Stimulated activated CD4-positive, alpha-beta T cell treated with anti-CD3 and anti-CD28 coated beads, Interleukin-4, amount 100 ng/mL, for 4 hours (primary cell): ENCODE data around the gene PSENEN.
A peak's percentile ranks its signal among the peaks of the same experiment; 100 is the strongest.

Source experiments
- DNase-seq, 2 experiments: peaks; one replicate each; pipeline ENCODE4 v3.0.0-alpha.2; 2020

Gene PSENEN

DNA sequence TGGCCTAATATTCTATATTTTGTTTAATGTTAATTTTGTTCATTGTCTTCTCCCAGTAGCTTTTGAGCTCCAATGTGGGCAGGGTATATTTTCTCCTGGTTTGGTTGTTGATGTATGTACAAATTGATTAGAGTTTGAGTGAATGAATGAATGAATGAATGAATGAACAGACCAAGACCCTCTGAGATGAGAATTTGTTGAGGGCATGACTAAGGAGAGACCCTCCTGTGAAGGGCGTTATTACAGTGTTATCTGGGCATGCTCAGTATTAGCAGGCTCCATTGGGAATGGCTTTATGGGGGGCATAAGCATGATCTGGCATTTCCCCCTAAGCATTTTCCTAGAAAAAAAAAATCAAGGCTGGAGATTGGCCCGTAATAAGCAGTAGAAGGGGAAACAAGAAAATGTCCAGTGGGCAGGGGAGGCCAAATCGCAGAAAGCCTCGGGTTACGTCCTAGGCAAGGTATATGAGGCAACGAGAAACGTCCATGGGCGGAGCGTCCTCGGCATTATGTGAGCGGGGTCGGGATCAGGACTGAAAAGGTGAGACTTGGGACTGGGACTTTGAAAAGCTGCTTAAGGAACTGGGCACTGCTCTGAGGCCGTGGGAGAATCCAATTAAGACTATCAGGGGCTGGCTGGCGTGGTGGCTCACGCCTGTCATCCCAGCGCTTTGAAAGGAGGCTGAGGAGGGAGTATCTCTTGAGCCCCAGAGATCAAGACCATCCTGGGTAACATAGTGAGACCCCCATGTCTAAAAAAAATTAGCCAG is 29.0 kb downstream of the PSENEN start:
- DNase-seq: no peak

DNA sequence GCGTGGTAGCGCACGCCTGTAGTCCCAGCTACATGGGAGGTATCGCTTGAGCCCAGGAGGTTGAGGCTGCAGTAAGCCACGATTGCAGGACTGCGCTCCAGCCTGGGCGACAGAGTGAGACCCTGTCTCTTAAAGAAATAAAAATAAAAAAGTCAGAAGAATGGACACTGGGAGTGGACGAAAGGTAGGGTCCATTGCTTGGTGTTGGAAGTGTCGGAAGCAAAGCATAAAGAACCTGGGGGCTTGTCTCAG is 29.5 kb downstream of the PSENEN start:
- DNase-seq: no peak

DNA sequence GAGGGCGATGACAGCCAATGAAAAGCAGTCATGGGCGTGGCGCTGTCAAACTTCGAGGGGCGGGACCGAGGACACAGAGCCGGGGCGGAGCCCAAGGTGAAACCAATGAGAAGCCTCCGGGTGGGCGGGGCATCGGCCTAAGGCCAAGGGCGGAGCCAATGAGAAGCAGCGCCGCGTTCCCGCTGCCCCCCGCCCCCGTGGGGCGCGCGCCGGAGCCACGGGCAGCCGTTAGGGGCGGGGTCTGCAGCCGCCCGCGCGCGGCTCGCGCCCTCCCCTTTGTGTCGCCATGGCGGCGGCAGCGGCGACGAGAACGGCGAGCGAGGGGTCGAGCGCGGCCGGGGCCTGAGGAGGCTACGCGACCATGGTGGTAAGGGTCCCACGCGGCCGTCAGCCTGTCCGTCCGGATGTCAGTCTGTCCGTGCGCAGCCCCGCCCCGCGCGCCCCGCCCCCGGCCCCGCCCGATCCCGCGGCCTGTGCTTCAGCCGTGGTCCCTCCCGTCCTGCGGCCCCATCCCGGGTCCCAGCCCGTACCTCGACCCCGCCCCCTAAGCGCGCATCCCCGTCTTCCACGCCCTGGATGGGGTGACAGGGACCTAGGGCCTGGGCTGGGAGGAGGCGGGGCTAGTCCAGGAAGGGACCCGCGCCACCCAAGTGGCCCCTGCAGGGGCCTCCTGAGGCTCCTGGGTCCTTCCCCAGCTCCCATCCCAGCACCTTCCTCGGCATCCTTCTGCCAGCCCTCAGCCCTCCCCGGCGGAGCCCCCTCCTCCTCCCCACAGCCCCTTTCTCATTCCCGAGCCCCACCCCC is 30.0 kb downstream of the PSENEN start, which contains the start of gene ARHGAP33:
Gene ARHGAP33 (plus strand): TSS at position 267 of the 804 bp plus-strand sequence. CDS start 95 bp downstream, at position 362.
- peak; percentile 97 to 98 for DNase-seq

DNA sequence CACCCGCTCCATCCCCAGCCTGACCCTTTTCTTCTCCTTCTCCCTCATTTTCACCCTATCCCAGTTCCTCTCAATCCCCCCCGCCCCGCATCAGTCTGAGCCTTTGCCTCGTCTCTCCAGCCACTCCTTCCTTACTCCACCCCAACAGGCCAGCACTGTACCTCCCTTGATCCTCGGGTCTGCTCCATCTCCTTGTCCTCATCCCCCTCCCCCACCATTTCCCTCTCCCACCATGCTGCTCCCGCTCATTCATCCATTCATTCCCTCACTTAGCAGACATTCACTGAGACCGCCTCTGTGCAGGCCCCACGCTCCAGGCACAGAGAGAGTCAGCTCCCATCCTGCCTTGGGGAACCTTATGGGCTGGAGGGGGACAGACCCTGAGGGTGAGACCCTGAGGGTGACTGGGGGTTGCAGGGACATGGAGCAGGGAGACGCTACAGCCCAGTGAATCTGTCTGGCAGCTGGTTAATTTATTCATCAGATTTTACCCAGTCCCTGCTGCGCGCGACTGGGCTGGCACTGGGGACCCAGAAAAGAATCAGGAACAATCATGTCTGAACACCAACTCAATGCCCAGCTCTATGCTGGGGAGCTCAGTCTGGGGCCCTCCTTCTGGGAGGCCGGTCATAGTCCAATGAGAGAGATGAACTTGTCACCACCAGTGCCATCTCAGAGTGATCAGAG is 30.8 kb downstream of the PSENEN start:
- DNase-seq: no peak

DNA sequence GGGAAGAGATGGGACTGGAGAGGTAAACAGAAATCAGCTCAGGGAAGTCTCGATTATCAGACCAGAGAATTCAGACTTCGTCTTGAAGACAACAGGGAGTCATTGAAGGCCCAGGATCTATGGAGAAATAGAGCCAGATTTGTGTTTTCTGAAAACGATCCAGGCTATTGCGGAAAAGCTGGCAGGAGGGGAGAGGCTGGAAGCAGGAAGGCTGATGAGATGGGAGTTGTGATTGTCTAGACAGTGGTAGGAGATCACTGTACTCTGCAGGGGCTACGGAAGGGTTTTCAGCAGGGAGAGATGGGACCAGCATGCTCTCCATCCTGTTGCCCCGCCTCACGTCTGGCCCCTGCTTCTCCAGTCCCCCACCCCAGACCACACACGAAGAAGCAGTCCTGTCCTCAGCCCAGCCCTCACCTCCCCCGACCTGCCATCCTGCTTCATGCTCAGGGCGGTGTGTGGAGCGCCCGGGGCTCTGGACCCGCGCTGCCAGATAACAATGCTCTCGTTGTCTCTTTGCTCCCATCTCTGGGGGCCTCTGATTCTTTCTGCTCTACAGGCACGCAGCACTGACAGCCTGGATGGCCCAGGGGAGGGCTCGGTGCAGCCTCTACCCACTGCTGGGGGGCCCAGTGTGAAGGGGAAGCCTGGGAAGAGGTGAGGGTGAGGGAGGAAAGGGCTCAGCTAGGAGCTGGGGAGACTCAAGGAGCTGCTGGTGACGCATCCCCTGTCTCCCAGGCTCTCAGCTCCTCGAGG is 31.8 kb downstream of the PSENEN start:
- no peak for DNase-seq

DNA sequence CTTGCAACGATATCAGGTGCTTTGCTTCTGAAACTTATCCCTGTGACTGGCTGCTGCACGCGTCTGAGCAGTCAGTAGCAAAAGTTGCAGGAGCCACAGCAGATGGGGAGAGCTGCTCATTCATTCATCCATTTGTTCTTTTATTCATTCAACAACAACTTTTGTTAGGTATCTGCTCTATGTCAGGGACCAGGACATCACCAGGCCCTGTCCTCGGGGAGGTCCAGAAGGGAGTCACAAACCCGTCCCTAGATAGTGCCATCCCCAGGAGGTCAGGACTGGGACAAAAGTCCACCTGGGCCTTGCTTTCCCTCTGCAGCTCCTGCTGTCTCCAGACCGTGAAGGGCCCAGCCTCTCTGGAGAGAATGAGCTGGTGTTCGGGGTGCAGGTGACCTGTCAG is 32.5 kb downstream of the PSENEN start:
- DNase-seq: no peak

DNA sequence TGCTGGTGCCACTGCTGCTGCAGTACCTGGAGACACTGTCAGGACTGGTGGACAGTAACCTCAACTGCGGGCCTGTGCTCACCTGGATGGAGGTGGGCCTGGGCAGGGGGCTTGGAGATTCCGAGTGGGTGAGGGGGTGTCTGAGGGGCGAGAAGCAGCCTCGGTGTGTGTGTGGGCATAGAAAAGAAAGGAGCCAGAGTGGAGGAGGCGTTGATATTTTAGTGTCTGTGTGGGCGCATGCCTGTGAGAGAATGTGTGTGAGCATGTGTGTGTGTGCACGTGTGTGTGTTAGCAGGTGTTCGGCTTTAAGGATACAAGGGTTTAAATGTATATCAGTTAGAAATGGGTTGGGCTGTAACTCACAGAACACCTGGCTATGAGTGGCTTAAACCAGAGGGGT is 33.6 kb downstream of the PSENEN start:
- no peak for DNase-seq

DNA sequence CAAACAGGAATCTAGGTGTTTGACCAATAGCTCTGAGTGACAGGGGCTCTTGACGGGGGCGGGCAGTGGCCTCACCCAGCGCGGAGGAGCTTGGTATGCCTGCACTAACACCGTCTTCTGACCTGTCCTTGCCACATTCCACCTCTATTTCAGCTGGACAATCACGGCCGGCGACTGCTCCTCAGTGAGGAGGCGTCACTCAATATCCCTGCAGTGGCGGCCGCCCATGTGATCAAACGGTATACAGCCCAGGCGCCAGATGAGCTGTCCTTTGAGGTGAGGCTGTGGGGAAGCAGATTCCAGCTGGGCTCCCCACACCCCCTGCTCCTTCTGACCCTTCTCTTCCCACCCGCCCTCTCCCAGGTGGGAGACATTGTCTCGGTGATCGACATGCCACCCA is 34.6 kb downstream of the PSENEN start:
- DNase-seq: no peak

DNA sequence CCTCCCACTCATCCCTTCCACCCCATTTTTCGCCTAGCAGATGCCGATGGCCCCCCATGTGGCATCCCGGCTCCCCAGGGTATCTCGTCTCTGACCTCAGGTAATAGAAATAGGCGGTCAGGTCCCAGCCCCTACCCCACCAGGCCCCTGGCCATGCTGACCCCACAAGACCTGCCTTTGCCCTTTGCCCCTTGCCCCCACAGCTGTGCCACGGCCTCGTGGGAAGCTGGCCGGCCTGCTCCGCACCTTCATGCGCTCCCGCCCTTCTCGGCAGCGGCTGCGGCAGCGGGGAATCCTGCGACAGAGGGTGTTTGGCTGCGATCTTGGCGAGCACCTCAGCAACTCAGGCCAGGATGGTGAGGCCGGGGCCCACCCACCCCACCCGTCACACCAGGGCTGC is 35.3 kb downstream of the PSENEN start:
- DNase-seq: no peak

DNA sequence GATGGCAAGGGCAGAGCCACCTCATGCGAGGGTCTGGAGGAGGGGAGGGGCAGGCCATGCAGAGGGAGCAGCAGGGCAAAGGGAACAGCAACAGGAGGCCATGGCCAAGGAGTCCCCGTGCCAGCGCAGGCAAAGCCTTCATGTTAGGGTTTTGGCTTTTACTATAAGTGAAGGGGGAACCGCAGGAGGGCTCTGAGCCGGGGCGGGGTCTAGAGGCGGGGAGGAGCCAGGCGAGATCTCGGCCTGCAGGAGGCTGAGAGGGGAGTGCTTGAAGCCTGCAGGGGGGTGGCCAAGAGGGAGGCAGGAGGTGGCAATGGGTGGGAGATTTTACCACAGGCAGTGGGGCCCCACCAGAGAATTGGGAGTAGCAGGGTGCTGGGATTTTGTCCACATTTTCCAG is 36.2 kb downstream of the PSENEN start:
- DNase-seq: no peak

DNA sequence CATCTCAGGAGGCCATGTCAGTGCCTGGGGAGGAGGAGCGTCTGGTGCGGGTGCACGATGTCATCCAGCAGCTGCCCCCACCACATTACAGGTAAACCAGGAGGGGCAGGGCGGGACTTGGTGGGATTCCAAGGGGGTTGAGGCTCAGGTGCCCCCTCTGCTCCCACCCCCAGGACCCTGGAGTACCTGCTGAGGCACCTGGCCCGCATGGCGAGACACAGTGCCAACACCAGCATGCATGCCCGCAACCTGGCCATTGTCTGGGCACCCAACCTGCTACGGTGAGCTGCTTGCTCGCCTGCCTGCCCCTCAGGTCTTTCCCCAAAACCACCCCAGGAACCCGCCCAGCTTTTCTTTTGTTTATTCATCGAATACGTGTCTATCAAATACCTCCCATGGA is 37.1 kb downstream of the PSENEN start:
- DNase-seq: no peak

DNA sequence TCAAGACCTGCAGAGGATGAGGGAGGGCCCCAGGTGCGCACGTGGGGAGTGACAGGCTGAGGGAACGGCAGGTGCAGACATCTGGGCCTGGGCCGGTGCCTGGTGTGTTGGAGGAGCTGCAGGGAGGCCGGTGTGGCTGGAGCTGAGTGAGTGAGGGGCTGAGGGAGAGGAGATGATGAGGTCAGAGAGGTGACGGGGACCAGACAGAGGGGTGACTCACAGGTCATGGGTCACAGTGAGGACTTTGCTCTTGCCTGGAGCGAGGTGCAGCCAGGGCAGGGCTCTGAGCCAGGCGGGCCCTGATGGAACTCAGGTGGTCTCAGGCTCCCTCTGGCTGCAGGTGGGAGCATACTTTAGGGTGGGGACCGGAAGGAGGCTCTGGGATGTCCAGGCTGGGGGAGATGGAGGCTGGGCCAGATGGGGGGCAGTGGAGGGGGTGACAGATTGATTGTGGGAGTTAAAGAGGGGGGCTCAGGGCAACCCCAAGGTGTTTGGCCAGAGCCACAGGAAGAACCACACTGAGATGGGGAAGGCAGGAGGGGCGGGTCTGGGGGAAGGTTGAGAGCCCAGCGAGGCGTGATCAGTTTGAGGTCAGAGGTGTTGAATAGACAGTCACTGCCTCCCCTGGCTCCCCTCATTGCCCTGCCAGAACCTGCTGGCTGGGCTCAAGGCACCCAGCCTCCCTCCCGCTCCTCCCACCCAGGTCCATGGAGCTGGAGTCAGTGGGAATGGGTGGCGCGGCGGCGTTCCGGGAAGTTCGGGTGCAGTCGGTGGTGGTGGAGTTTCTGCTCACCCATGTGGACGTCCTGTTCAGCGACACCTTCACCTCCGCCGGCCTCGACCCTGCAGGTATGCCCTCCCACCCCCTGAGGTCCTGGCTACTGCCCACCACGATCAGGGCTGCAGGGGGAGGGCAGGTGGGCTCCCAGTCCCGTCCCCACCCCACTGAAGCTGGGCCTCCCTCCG is 38.3 kb downstream of the PSENEN start:
- DNase-seq: no peak

DNA sequence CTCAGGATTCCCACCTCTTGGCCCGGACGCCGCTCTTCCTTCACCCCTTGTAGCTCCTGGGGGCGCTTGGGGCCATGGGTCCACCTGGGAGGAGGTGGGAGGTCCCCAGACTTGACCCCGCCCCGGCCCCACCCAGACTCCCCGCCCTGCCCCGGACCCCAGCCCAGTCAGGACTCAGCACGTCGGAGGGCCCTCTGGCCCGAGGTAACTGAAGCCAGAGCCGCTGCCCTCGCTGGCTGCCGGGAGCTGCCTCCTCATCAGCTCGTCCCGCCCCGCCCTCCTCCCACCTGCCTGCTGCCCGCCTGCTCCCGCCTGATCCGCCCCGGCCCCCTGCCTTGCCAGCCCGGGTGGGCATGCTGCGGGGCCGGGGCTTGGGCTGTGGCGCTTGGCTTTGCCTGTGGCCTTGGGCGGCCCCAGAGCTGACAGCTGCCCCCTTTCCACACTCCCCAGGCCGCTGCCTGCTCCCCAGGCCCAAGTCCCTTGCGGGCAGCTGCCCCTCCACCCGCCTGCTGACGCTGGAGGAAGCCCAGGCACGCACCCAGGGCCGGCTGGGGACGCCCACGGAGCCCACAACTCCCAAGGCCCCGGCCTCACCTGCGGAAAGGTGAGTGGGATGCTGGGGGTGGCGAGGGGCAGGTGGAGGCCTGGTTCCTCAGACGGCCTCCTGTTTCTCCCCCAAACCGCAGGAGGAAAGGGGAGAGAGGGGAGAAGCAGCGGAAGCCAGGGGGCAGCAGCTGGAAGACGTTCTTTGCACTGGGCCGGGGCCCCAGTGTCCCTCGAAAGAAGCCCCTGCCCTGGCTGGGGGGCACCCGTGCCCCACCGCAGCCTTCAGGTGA is 39.3 kb downstream of the PSENEN start:
- no peak for DNase-seq

DNA sequence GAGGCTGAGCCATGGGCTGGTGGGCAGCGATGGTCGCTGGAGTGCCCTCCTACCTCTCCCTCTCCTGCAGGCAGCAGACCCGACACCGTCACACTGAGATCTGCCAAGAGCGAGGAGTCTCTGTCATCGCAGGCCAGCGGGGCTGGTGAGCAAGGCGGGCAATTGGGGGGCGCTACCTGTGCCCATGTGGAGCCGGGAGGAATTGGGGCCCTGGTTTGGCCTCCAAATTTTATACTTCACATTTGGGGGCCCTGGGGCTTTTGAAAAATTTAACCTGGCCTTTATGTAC is 39.8 kb downstream of the PSENEN start:
- no peak for DNase-seq

DNA sequence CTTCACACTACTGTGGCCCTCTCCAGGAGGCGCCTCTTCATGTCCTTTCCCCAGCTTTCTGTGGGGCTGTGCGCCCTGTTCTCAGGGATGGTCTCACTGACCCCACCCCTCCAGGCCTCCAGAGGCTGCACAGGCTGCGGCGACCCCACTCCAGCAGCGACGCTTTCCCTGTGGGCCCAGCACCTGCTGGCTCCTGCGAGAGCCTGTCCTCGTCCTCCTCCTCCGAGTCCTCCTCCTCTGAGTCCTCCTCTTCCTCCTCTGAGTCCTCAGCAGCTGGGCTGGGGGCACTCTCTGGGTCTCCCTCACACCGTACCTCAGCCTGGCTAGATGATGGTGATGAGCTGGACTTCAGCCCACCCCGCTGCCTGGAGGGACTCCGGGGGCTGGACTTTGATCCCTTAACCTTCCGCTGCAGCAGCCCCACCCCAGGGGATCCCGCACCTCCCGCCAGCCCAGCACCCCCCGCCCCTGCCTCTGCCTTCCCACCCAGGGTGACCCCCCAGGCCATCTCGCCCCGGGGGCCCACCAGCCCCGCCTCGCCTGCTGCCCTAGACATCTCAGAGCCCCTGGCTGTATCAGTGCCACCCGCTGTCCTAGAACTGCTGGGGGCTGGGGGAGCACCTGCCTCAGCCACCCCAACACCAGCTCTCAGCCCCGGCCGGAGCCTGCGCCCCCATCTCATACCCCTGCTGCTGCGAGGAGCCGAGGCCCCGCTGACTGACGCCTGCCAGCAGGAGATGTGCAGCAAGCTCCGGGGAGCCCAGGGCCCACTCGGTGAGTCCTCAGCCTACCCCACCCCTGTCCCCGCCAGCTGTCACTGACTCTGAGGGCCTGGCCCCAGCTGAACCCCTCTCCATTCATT is 41.1 kb downstream of the PSENEN start:
- DNase-seq: no peak

DNA sequence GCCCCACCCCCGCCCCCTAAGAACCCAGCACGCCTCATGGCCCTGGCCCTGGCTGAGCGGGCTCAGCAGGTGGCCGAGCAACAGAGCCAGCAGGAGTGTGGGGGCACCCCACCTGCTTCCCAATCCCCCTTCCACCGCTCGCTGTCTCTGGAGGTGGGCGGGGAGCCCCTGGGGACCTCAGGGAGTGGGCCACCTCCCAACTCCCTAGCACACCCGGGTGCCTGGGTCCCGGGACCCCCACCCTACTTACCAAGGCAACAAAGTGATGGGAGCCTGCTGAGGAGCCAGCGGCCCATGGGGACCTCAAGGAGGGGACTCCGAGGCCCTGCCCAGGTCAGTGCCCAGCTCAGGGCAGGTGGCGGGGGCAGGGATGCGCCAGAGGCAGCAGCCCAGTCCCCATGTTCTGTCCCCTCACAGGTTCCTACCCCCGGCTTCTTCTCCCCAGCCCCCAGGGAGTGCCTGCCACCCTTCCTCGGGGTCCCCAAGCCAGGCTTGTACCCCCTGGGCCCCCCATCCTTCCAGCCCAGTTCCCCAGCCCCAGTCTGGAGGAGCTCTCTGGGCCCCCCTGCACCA is 41.9 kb downstream of the PSENEN start:
- DNase-seq: no peak

DNA sequence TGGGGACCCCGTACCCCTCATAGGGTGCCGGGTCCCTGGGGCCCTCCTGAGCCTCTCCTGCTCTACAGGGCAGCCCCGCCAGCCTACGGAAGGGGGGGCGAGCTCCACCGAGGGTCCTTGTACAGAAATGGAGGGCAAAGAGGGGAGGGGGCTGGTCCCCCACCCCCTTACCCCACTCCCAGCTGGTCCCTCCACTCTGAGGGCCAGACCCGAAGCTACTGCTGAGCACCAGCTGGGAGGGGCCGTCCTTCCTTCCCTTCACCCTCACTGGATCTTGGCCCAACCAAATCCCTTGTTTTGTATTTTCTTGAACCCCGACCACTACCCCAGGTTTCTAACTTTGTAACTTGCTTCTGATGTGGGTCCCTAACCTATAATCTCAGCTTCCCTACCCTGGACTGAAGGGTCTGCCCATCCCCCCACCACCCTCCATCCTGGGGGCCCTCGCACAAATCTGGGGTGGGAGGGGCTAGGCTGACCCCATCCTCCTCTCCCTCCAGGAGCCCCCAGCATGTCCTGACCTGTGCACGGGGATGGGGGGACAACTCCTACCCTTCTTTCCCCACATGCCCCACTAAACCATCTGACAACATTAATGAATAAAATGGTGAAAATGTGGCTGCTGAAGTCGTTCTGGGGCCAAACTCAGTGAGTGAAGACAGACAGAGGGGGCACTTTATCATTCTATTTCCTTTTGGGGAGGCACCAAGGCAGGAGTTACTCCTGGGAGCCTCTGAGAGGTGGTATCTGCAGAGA is 42.9 kb downstream of the PSENEN start:
- no peak for DNase-seq

DNA sequence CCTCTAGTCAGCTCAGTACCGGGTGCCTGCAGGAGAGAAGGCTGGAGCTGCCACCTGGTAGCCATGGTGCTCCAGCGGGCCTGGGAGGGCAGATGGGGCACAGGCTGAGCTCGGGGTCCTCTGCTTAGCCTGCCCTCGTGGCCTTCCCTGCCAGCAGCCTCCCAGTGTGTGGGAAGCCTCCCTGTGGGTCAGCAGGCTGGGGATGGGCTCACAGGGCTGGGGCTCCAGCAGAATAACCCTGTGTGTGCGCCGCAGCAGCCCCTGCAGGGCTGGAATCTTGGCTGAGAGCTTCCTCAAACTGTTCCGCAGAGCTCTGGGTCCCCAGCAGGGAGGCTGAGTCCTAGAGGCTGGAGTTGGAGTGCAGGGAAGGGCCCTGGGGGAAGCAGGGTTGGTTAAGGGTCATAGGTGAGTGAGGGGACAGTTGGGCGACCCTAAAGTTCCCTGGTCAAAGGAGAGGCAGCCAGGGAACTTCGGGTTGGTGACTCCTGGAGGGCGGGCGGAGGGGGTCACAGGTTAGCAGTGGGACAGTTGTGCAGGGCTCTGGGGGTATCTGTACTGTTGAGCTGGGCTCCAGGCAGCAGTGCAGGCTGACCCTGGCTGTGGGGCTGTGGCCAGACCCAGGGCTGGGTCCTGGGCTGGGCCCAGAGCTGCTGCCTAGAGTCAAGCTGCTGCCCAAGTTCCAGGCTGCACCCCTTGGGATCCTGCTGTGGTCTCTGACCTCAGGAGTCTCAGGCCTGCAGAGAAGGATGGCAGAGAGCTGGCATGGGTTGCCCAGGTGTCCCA is 43.9 kb downstream of the PSENEN start:
- no peak for DNase-seq
